HG03064 (cell line): ENCODE results near the gene KIF26B.

Experiments used
- ATAC-seq: cut with Tn5 transposase; IDR thresholded peaks from one replicate; pipeline ENCODE4 v1.9.1; 2021; ENCODE audit warnings: low read depth; ENCODE audit not compliant: unreplicated experiment

KIF26B gene

DNA sequence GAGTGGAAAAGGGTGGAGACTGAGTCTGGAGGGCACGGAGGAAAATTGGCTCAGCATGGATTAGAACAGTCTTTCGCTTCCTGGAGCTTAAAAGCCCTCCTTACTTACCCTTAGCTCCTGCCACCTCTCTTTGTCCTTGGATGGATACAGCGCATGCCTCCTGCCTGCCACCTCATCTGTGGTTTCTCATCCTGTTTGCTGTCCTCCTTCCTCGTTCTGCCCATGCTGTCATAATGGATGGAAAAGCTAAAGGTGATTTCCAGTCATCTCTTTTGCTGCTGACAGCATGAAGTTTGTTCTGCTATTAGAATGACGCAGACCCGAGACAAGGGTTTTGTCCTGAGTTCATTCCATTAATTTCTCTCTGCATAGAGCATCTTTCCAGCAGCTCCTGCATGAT, 425.9 kb downstream of the KIF26B start:
- ATAC-seq: no peak

DNA sequence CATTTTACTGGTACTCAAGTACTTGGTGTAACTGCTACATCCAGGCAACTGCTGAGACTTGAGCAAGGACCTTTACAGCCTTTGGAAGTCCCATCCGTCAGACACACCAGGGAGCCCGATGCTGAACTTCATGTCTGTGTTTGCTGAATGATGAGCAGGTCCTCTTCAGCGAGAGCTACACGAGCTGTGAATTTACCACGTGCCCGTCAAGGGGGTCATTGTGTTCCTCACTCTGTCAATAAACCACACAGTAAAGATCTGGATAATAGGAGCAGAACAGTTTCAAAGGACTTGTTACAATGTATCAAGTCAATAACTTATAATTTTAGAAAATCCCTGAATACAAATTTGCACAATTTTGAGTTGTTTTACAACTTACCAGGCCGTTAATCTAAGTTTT, 427.2 kb downstream of the KIF26B start:
- ATAC-seq: no peak

DNA sequence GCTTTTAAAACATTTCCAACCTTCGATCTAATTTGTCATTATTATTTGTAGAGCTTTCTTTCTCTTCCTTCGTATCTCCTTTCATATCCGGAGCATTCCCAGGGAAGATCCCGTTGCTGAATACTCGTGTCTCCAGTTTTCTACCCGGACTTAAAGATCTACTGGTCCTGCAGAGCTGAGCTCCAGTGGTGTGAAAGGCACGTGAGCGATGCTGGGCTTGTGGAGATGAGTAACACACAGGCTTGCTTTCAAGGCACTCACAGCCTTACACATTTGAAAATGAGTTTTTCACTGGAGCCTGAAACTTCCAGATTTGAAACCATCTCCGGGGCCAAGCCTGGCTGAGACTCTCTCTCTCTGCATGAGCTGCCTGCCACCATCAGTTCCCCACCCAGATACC, 428.3 kb downstream of the KIF26B start:
- ATAC-seq: no peak

DNA sequence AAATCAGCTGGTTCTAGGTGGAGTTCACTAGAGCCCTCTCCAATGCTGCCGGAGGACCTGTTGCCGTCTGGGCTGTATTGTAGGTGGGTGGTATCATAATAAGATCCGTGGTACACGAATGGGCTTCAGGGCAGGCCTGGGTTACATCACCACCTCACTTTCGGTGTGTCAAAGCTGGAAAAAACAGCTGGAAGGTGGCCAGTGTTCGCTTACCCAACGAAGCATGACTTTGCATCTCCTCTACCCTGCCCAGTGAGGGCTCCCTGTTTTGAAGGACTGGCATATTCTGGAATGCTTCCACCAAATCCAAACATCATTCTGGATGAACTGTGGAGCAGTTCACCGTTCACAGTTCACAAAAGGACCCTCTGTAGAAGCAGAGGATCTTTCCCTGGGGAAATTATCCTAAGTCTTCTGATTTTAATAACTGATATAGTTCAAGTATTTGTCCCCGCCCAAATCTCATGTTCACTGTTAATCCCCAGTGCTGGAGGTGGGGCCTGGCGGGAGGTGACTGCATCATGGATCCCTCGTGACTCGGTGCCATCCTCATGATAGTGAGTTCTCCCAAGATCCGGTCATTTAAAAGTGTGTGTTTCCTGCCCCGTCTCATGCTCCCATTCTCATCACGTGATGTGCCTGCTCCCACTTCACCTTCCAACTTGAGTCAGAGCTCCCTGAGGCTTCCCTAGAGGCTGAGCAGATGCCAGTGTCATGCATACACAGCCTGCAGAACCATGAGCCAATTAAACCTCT, 429.0 kb downstream of the KIF26B start:
- ATAC-seq: no peak

DNA sequence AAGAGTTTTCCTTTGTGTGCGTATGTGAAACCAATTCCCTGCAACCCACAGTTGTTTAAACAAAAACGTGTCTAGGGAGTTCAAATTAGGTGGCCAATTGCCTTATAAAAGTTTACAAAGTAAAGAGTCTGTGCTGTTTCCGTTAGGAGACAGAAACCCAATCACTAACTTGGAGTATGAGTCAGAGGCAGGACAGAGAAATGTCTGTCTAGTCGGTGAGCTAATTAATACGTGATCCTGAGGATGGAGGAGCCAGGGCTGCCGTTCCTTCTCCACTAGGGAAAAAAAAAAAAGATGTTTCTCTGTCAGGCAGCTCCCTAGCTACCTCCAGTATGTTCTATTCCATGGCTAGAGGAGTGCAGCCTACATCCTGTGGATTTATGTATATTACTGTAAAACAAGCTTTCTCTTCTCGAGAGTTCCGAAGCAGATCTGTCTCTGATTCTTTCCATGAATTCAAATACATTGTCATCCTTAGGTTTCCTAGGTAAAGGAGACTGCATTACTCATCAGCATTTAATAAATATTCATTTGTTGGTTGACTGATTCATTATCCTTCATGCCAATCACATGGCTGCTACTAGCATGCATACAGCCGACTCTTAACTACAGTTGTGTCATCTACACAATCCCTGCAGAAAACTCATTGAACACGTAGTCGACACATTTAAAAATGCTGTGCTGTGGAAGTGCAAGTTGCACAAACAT, 430.6 kb downstream of the KIF26B start:
- ATAC-seq: no peak

DNA sequence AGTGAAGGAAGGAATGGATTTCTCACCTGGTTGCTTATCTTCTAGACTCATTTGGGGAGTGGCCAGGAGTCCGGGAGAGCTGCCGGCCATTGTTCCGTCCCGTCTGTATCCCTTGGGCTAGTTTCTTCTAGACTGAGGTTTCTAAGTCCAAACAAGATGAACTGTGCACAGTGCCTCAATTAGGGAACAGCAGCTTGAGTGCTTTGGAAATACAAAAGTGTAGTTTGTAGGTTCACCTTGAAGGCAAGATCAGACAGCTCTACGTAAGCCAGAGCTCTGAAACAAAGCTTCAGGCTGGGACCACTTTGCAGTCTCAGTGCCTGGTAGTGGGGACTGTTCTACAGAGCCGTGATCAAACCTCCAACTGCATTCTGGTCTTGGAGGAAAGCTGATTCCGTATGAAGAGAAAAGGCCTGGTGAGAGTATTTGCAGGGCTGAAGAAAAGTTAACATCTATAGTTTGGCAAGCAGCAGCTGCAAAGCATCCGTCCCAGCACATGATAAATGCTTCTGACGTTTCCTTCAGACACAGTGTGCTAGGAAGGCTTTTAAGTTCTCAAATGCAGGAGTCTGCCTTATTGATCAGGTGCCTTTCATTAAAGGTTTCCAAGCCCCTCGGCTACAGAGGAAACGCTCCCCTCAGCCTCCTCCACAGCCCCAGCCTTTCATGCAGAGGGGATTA, 432.8 kb downstream of the KIF26B start:
- no peak for ATAC-seq

DNA sequence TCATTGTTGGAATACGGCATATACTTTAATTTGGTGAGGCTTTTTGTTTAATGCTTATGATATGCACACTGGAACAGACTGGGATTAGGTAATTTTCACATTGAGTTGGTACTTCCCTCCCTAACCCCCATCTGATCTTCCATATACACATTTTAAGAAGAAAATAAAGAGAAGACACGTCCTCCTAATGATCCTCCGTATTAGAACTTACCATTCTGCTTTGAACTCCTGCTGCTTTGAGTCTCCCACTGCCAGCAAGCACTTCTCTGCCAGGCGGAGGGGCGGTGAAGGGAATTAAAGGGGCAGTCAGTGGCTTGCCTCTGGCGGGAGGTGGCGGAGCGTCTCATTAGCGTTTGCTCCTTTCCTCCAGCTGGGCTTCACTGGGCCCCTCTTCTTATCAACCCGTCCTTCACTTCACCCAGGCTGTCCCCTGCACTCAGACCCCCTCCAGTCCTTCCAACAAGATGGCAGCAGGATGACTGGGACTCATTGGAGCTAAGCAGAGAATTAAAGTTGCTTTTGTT, 433.4 kb downstream of the KIF26B start:
- ATAC-seq: no peak

DNA sequence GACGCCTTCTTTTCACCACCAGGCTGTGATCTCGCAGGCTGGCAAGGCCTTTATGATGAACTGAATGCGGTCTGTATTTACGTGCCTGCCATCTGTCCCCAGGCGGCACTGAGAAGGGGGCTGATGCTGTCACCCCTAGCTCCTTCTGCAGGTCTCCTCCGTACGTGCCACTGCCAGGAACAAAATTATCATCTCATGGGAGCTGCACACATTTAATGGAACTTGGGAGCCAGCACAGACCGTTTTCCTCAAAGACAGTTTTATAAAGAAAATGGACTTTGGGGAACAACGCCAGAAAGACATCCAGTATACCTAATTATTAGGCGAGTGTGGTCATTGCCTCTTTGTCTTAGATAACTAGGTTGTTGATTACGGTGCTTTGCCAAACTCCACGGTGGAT, 434.5 kb downstream of the KIF26B start:
- ATAC-seq: no peak

DNA sequence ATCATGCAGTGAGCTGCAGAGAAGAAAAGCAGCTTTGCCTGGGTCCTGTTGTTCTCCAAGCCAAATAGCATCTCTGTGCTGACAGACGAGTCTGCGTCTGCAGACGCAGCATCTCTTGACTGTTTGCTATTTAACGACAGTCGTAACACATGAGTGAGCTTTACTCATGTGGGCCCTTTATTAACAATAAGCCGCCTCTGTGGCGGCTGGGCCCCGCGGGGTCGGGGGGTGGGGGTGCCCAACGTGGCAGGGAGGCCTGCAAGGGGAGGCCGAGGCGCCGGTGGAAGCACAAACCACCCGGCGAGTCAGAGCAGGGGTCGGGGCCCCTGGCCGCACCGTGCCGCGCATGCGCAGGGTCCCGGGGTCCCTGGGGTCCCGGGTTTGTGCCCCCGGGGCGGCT, 435.1 kb downstream of the KIF26B start:
- no peak for ATAC-seq

DNA sequence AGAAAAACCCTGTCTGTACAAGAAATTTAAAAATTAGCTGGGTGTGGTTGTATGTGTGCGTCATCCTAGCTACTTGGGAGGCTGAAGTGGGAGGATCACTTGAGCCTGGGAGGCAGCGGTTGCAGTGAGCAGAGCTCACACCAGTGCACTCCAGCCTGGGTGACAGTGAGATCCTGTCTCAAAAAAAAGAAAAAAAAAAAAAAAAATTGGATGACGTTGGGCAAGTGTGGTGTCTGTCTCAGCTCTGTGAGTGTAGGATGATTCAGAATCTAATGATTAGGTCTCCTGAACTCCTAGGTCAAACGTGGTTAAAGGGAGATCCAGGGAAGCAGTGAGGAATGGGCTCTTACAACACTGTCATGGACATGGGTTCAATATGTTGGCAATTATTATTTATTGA, 435.9 kb downstream of the KIF26B start:
- no peak for ATAC-seq

DNA sequence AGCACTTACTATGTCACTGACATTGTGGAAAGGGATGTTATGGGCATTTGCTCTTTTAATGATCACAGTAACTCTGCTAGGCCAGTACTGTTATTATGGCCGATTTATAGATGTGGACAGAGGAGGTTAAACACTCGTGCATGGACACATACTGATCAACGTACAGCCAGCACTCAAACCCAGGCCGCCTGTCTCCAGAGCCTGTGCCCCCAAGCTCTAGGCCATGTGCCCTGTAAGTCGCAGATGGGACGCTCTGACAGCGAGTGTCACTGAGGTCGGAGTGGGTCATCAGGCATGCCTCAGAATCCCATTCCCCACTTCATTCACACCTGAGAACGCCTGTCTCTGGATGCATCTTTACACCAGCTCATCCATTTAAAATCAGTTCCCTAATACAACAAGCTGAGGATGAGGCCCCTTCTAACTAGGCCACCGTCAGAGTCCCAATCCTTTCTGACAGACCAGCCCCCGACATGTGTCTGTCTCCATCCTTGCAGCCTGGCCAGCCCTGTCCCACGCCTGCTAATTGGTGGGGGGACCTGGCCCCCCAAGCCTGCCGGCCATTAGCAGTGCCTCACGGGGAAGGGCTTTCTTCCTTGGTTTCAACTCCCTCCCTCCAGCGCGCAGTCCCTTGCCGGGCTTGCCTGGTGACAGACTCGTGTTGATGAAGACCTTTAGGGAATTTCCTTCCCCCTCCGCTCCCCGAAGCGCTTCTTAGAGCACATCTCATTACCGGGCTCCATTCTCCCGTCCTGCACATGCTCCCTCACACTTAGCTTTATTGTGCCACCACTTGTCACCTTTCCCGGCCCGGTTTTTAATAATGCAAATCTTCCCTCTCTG, 436.8 kb downstream of the KIF26B start:
- ATAC-seq: no peak

DNA sequence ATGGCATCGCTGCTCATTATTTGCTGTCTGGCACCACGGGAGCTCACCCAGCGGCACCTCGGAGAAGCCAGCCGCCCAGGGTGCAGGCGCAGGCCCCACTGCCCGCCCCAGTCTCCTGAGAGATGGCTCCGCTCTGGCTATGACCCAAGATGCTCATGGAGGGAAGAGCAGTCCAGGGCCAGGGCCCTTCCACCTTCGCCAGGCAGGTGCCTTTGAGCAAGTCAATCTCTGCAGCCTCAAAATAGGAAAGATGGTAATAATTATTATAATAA, 437.3 kb downstream of the KIF26B start:
- ATAC-seq: no peak

DNA sequence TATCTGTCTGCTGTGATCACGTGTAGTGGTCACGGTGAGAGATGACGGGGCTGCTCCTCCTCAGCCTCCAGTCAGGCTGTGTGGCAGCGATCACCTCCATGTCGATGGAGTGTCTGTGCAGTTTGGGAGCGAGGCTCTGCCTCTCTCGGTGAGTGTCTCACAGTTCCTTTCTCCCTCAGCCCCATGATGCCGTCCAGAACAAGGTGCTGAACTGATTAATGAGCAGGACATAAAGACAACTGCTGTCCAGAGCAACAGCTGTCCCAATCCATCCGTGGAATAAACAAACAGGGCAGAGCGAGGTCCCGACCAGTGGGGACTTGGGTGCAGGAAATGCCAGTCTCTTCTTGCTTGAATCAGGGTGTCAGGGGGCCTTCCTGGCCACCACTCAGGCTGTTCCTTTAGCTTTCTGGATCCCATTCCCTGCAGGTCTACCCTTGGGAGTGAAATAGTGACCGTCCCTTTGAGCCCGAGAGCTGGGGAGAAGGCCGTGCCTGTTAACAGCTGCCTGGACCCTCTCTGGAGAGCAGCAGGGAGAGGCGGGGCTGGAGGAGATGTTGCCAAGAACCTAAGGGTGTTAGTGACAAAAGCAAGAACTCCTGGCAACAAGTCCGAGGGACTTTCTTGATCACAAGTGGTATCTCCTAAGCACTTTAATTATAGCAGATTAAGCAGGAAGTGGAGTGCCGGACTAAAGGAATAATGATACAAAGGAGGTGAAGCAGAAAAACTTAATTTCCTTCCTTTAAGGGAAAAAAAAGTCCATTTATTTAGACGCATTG, 443.9 kb downstream of the KIF26B start:
- ATAC-seq: no peak

DNA sequence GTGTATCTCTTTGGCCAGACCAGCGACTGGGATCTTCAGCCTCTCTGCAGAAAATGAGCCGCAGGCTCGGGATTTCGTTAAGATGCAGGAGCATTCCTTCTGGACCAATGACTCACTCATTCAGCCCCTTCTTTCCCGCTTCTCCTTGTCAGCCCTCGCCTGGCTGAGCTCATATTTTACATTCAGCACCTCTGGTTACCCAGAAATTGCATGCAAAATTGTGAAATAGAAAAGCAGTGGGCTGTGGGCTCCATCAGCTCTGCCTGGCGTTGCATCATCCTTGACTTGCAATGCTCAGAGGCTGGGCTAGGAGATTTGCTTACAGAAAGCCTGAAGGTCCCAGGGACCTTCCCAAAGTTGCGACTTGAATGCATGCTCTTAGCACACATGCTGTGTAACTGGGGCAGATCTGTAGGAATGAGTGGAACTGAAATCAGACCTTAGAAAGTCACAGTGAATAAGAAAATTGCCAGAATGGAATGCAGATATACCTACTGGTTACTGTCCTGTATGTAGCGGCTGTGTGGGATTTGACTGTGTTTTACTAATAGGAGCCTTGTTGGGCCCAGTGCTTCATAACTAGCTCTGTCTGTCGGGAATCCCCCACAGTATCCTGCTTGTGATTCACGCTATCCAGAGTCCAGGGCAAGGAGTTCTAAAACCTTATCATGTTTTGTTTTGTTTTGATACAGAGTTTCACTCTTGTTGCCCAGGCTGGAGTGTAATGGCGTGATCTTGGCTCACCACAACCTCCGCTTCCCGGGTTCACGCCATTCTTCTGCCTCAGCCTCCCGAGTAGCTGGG, 444.8 kb downstream of the KIF26B start:
- ATAC-seq: no peak

DNA sequence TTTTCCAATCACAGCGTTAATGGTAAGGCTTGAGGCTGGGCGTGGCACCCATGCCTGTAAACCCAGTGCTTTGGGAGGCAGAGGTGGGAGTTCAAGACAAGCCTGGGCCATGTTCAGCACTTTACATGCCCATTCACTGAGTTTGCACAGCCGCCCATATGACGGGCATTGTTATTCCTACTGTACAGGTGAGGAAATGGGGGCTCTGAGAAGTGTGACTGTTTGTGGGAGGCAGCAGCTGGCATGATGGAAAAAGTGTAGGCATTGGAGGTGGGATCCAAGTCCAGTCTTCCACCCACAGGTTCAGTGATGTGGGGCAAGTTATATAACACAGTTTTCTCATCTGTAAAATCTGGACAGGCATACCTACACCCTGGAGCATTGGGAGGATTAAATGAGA, 445.9 kb downstream of the KIF26B start:
- ATAC-seq: no peak

DNA sequence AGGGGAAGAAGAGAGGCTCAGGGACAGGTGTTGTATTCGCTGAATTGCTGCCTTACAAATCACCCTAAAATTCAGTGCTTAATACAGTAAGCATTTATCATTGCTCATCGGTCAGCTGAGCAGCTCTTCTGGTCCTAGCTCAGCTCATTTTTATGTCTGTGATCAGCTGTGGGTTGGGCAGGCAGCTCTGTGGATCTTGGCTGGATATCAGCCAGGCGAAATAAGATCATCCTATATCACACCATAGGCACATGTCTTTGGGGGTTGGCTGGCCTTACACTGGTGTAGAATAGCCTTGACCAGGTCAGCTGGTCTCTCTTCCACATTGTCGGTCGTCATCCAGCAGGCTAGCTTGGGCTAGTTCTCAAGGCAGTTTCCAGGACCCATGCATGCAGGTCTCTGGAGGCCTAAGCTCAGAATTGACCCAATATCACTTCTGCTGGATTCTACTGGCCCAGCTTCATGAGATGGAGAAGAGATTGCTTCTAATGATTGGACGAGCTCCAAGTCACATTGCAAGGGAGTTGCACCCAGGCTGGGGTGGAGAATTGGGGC, 448.6 kb downstream of the KIF26B start:
- no peak for ATAC-seq

DNA sequence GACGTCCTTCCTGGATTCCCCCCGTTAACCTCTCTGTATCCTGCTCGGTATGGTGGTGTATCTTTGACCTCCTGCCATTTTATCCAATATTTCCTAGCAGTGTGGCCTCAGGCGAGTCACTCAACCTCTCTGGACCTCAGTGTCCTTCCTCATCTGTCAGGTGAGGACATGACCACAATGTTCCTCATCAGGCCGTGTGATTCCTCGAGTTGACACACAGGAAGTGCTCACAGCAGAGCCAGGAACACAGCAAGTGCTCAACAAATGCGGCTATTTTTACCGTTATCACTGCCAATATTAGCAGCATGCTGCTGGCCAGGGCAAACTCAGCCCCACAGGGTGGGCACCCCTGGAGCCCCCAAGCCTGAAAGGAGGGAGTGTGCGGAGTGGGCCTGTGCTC, 450.2 kb downstream of the KIF26B start:
- ATAC-seq: no peak

DNA sequence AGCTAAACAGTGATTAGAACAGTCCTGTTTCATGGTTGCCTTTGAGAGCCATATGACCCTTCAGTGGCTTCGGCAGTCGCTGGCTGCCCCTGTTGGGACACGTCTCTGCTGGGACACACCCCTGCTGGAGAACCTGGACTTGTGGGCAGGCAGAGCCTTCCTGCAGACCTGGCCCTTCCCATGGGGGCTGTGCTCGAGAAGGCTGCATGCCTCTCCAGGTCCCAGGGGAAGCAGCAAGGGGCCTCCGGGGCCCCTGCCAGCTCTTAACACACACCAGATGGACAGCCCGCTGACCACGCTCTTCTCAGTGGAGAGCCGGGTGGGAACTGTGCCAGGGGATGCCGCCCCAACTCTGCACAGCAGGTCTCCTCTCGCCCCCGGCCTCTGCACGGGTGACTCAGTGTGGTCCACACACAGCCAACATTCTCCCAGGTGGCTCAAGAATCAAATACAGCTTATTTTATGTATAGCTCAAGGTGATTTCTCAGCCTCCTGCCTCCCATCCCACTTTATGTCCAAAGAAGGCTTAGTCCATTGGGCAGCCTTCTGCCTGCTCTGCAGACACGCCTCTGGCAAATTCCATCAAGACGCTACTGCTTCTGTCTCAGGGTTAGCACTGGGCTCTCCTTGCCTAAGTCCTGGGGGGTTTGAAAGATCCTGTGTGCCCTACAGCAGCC, 450.8 kb downstream of the KIF26B start:
- ATAC-seq: no peak
